ENCODE measurements around the gene PCDHA11.

PCDHA11 gene

DNA sequence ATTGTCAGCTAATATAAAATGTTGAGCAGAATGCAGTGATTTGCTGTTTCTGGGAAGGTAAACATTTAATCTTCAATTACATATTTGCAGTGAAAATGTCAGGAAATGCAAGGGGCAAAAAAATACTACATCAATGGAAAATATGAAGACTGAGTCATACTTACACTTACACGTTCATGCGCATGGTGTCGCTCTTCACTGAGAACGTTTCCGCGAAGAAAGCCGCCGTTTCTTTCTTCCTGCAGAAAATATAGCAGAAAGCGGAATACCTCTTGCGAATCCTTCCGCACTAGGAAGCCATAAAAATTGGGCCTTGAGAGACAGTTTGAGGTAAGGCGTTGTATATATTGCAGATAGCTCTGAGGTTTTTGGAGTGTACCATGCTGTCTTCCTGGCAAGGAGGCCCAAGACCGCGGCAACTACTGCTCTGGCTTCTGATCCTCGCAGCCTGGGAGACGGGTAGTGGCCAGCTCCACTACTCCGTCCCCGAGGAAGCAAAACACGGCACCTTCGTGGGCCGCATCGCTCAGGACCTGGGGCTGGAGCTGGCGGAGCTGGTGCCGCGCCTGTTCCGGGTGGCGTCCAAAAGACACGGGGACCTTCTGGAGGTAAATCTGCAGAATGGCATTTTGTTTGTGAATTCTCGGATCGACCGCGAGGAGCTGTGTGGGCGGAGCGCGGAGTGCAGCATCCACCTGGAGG is 13.3 kb downstream of the PCDHA11 start, which contains the start of gene PCDHA13:
Gene PCDHA13, plus strand, starts transcription at position 236 of the 702 bp plus-strand sequence. Its CDS starts 145 bp downstream, at position 381.
- no peak within 1 kb of the TSS for H3K9ac ChIP-seq (ENCODE audit: insufficient read length, low read depth)
- peaks cover 9% of the 10 kb centered on the region; the same call in 1 of the 2 replicates for H3K9me3 ChIP-seq (ENCODE audit: insufficient read depth, low read length)
- peaks cover 10% of the 10 kb centered on the region for H3K36me3 ChIP-seq (ENCODE audit: insufficient read depth, insufficient read length, low read length)
- TF ChIP-seq ZNF274 (IDR thresholded peaks at IDR 0.05; ENCODE audit: low read depth, low read length) (no peak), YY1 (IDR thresholded peaks at IDR 0.05; ENCODE audit: insufficient read depth, insufficient read length) (no peak), SUZ12 (IDR thresholded peaks at IDR 0.05; ENCODE audit: extremely low read depth, insufficient read depth, insufficient read length) (no peak)
- no peaks in the 10 kb centered on the region for H3K4me1 ChIP-seq (ENCODE audit: insufficient read depth, insufficient read length)
- no peak for DNase-seq (ENCODE audit: low read depth, low spot score)
- H3K4me3 ChIP-seq (ENCODE audit: insufficient read length, low read depth) = peak within 1 kb of the TSS; percentile 40
- no peaks in the 10 kb centered on the region for H3K27me3 ChIP-seq (ENCODE audit: insufficient read depth, insufficient read length)

- peak overlapping the region; percentile 40 for H3K4me3 ChIP-seq (ENCODE audit: insufficient read length, low read depth)
- no peak for TF ChIP-seq ZNF274 (IDR thresholded peaks at IDR 0.05; ENCODE audit: low read depth, low read length)
- no peak for TF ChIP-seq SUZ12 (IDR thresholded peaks at IDR 0.05; ENCODE audit: extremely low read depth, insufficient read depth, insufficient read length)
- no peak for TF ChIP-seq YY1 (IDR thresholded peaks at IDR 0.05; ENCODE audit: insufficient read depth, insufficient read length)
Observed at GRCh38 chr5:140882591-140882899, 13.8 kb downstream of the PCDHA11 start.

DNA sequence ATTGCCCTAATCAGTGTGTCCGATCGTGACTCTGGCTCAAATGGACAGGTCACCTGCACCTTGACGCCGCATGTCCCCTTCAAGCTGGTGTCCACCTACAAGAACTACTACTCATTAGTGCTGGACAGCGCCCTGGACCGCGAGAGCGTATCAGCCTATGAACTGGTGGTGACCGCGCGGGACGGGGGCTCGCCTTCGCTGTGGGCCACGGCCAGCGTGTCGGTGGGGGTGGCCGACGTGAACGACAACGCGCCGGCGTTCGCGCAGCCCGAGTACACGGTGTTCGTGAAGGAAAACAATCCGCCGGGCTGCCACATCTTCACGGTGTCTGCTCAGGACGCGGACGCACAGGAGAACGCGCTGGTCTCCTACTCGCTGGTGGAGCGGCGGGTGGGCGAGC is 14.6 kb downstream of the PCDHA11 start:
- no peaks in the 10 kb centered on the region for H3K27me3 ChIP-seq (ENCODE audit: insufficient read depth, insufficient read length)
- TF ChIP-seq YY1 (IDR thresholded peaks at IDR 0.05; ENCODE audit: insufficient read depth, insufficient read length) (no peak), SUZ12 (IDR thresholded peaks at IDR 0.05; ENCODE audit: extremely low read depth, insufficient read depth, insufficient read length) (no peak), ZNF274 (IDR thresholded peaks at IDR 0.05; ENCODE audit: low read depth, low read length) (no peak)
- H3K4me1 ChIP-seq (ENCODE audit: insufficient read depth, insufficient read length) = no peaks in the 10 kb centered on the region
- H3K9me3 ChIP-seq (ENCODE audit: insufficient read depth, low read length) = peaks cover 9% of the 10 kb centered on the region; the same call in 1 of the 2 replicates
- no peak overlapping the region for H3K9ac ChIP-seq (ENCODE audit: insufficient read length, low read depth)
- no peak for DNase-seq (ENCODE audit: low read depth, low spot score)
- peaks cover 4% of the 10 kb centered on the region for H3K36me3 ChIP-seq (ENCODE audit: insufficient read depth, insufficient read length, low read length)
- no peak overlapping the region for H3K4me3 ChIP-seq (ENCODE audit: insufficient read length, low read depth)

More at GRCh38 chr5:140882591-140882899, 13.8 kb downstream of the PCDHA11 start:
- H3K27me3 ChIP-seq (ENCODE audit: insufficient read depth, insufficient read length) = no peaks in the 10 kb centered on the region
- peaks cover 5% of the 10 kb centered on the region for H3K36me3 ChIP-seq (ENCODE audit: insufficient read depth, insufficient read length, low read length)
- H3K9ac ChIP-seq (ENCODE audit: insufficient read length, low read depth) = no peak overlapping the region
- no peak for DNase-seq (ENCODE audit: low read depth, low spot score)
- peaks cover 9% of the 10 kb centered on the region; the same call in 1 of the 2 replicates for H3K9me3 ChIP-seq (ENCODE audit: insufficient read depth, low read length)
- no peaks in the 10 kb centered on the region for H3K4me1 ChIP-seq (ENCODE audit: insufficient read depth, insufficient read length)

DNA sequence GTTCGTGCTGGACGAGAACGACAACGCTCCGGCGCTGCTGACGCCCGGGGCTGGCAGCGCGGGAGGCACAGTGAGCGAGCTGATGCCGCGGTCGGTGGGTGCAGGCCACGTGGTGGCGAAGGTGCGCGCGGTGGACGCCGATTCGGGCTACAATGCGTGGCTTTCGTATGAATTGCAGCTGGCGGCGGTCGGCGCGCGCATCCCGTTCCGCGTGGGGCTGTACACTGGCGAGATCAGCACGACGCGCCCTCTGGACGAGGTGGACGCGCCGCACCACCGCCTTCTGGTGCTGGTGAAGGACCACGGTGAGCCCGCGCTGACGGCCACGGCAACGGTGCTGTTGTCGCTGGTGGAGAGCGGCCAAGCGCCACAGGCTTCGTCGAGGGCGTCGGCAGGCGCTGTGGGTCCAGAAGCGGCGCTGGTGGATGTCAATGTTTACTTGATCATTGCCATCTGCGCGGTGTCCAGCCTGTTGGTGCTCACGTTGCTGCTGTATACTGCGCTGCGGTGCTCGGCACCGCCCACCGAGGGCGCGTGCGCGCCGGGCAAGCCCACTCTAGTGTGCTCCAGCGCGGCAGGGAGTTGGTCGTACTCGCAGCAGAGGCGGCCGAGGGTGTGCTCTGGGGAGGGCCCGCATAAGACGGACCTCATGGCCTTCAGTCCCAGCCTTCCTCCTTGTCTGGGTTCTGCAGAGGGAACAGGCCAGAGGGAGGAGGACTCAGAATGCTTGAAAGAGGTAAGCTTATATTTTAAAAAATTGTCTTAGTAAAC is 15.4 kb downstream of the PCDHA11 start:
- TF ChIP-seq YY1 (IDR thresholded peaks at IDR 0.05; ENCODE audit: insufficient read depth, insufficient read length) (no peak), ZNF274 (IDR thresholded peaks at IDR 0.05; ENCODE audit: low read depth, low read length) (no peak), SUZ12 (IDR thresholded peaks at IDR 0.05; ENCODE audit: extremely low read depth, insufficient read depth, insufficient read length) (no peak)
- Histone ChIP-seq H3K9ac (ENCODE audit: insufficient read length, low read depth) (no peak overlapping the region), H3K9me3 (ENCODE audit: insufficient read depth, low read length) (peaks cover 9% of the 10 kb centered on the region; the same call in 1 of the 2 replicates), H3K27me3 (ENCODE audit: insufficient read depth, insufficient read length) (no peaks in the 10 kb centered on the region), H3K36me3 (ENCODE audit: insufficient read depth, insufficient read length, low read length) (peaks cover 4% of the 10 kb centered on the region), H3K4me1 (ENCODE audit: insufficient read depth, insufficient read length) (no peaks in the 10 kb centered on the region), H3K4me3 (ENCODE audit: insufficient read length, low read depth) (no peak overlapping the region)
- no peak for DNase-seq (ENCODE audit: low read depth, low spot score)

DNA sequence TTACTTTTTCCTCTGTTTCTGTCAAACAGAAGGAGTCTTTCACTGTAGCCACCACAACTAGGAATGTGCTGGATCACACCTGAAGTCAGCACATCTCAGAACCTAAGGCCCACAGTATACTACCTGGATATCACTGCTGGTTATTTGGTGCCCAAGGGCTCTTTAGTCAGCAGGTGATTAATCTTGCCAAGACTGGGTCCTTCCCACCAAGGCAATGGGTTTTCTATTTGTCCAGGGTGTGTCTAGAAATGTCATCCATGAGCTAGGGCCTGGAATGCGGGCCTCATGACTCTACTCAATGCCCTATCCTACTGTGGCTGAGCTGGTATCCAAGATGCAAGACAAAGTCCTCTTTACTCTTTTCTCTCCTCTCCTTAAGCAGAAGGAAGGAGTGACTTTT is 47.6 kb downstream of the PCDHA11 start:
- no peak overlapping the region for H3K4me3 ChIP-seq (ENCODE audit: insufficient read length, low read depth)
- H3K4me1 ChIP-seq (ENCODE audit: insufficient read depth, insufficient read length) = no peaks in the 10 kb centered on the region
- H3K9me3 ChIP-seq (ENCODE audit: insufficient read depth, low read length) = no peaks in the 10 kb centered on the region
- H3K27me3 ChIP-seq (ENCODE audit: insufficient read depth, insufficient read length) = no peaks in the 10 kb centered on the region
- H3K36me3 ChIP-seq (ENCODE audit: insufficient read depth, insufficient read length, low read length) = no peaks in the 10 kb centered on the region
- TF ChIP-seq YY1 (IDR thresholded peaks at IDR 0.05; ENCODE audit: insufficient read depth, insufficient read length) (no peak), ZNF274 (IDR thresholded peaks at IDR 0.05; ENCODE audit: low read depth, low read length) (no peak), SUZ12 (IDR thresholded peaks at IDR 0.05; ENCODE audit: extremely low read depth, insufficient read depth, insufficient read length) (no peak)
- H3K9ac ChIP-seq (ENCODE audit: insufficient read length, low read depth) = no peak overlapping the region
- no peak for DNase-seq (ENCODE audit: low read depth, low spot score)

All from NT2/D1 (cell line).